HepG2 (cell line): ENCODE measurements around the gene ZDHHC14. TPM values are rescaled to one million over a fixed set of nuclear protein-coding genes. Genes with fewer than 3 reads are reported as not detected.

Experiments used
- ELF1 ChIP-seq: sonication (generic); formaldehyde crosslinking; IDR thresholded peaks from 2 replicates; pipeline ENCODE4 v1.4.0; 2020; ENCODE audit warnings: missing genetic modification reagents
- FOXK2 ChIP-seq: fragments of 450-650 bp; IDR thresholded peaks from 2 replicates; pipeline ENCODE4 v1.6.1; 2016
- FOXO4 ChIP-seq: sonication (generic); formaldehyde crosslinking; conservative IDR thresholded peaks from 2 replicates; pipeline ENCODE4 v1.8.1; 2023; ENCODE audit warnings: missing genetic modification reagents
- GPN1 ChIP-seq: sonication (generic); formaldehyde crosslinking; IDR thresholded peaks from 2 replicates; pipeline ENCODE4 v1.5.1; 2020; ENCODE audit warnings: missing genetic modification reagents, borderline replicate concordance
- HNF1B ChIP-seq: sonication (generic); formaldehyde crosslinking; IDR thresholded peaks from 2 replicates; pipeline ENCODE4 v1.5.1; 2020; ENCODE audit warnings: mild to moderate bottlenecking, moderate library complexity, missing genetic modification reagents
- HOMEZ ChIP-seq: IDR thresholded peaks from 2 replicates; pipeline ENCODE4 v1.6.1; 2016; ENCODE audit warnings: low read depth
- IKZF1 ChIP-seq: fragments of 450-650 bp; IDR thresholded peaks from 2 replicates; pipeline ENCODE4 v1.7.1; 2016
- JDP2 ChIP-seq: sonication (generic); formaldehyde crosslinking; IDR thresholded peaks from 2 replicates; pipeline ENCODE4 v1.8.1; 2022; ENCODE audit warnings: missing genetic modification reagents, borderline replicate concordance
- KMT2B ChIP-seq: IDR thresholded peaks from 2 replicates; pipeline ENCODE4 v1.6.1; 2016; ENCODE audit warnings: missing genetic modification reagents, missing compliant biosample characterization
- SPEN ChIP-seq: sonication (generic); formaldehyde crosslinking; IDR thresholded peaks from 2 replicates; pipeline ENCODE4 v1.5.1; 2020; ENCODE audit warnings: low read depth, mild to moderate bottlenecking, missing genetic modification reagents
- THRA ChIP-seq: sonication (generic); formaldehyde crosslinking; IDR thresholded peaks from 2 replicates; pipeline ENCODE4 v1.4.0; 2020; ENCODE audit warnings: missing genetic modification reagents, borderline replicate concordance
- TOE1 ChIP-seq: sonication (generic); formaldehyde crosslinking; IDR thresholded peaks from 2 replicates; pipeline ENCODE4 v1.4.0; 2020; ENCODE audit warnings: mild to moderate bottlenecking, missing genetic modification reagents
- YEATS4 ChIP-seq: sonication (generic); formaldehyde crosslinking; IDR thresholded peaks from 2 replicates; pipeline ENCODE4 v1.4.0; 2020; ENCODE audit warnings: missing genetic modification reagents, borderline replicate concordance
- ZBTB4 ChIP-seq: sonication (generic); formaldehyde crosslinking; IDR thresholded peaks from 2 replicates; pipeline ENCODE4 v1.4.0; 2020; ENCODE audit warnings: missing genetic modification reagents, mild to moderate bottlenecking, borderline replicate concordance
- ZFYVE20 ChIP-seq: sonication (generic); formaldehyde crosslinking; IDR thresholded peaks from 2 replicates; pipeline ENCODE4 v1.8.0; 2023; ENCODE audit warnings: low read depth, mild to moderate bottlenecking, moderate library complexity, missing genetic modification reagents, borderline replicate concordance
- ZNF367 ChIP-seq: sonication (generic); formaldehyde crosslinking; IDR thresholded peaks from 2 replicates; pipeline ENCODE4 v1.4.0; 2020; ENCODE audit warnings: missing genetic modification reagents, borderline replicate concordance
- ZNF660 ChIP-seq: sonication (generic); formaldehyde crosslinking; IDR thresholded peaks from 2 replicates; pipeline ENCODE4 v1.5.1; 2020; ENCODE audit warnings: mild to moderate bottlenecking, low read depth, missing genetic modification reagents, borderline replicate concordance
- ZNF672 ChIP-seq: sonication (generic); formaldehyde crosslinking; IDR thresholded peaks from 2 replicates; pipeline ENCODE4 v1.8.1; 2022; ENCODE audit warnings: missing genetic modification reagents
- ZSCAN25 ChIP-seq: sonication (generic); formaldehyde crosslinking; IDR thresholded peaks from 2 replicates; pipeline ENCODE4 v1.8.0; 2022; ENCODE audit warnings: mild to moderate bottlenecking, missing genetic modification reagents
- polyA plus RNA-seq, 8 experiments: library from polyadenylated mRNA; depleted of rRNA in 3 of 8; stranded (reverse) in 7 of 8; unstranded in 1 of 8; fragments of >200 nt; fragmentation: Illumina TruSeq in 4 of 8; extraction: Trizol in 4 of 8; gene quantifications; 2 replicates each; pipeline versions ENCODE4 v1.2.1 to v1.2.3, GENCODE V29; 2011 to 2016; ENCODE audit warnings: low read depth in 4 of 8, missing spikeins in 1 of 8, mixed read lengths in 1 of 8; ENCODE audit not compliant: insufficient read depth in 1 of 8
- total RNA-seq, 5 experiments: library from RNA; depleted of rRNA; stranded (reverse); fragments of >200 nt; fragmentation: Illumina TruSeq; extraction: Trizol; gene quantifications; 2 replicates each; pipeline ENCODE4 v1.2.3, GENCODE V29; 2016; ENCODE audit warnings: low read depth in 1 of 5

ZDHHC14 gene
- total and polyA plus RNA-seq, 2 of the 13 experiments (the other 11 are each of a cell fraction or from before 2014, with no cell fraction given) = 3.7 to 9.5 TPM

- peak; percentile 91 for TF ChIP-seq HNF1B
- TF ChIP-seq ZBTB4 = peak; percentile 99
- peak; percentile 90; the same call in 1 of the 2 replicates for TF ChIP-seq HOMEZ (CRISPR knock-in tag)
- TF ChIP-seq KMT2B (CRISPR knock-in tag) = peak; percentile 91
- peak; percentile 88 for TF ChIP-seq ZSCAN25 (CRISPR knock-in tag)
- TF ChIP-seq TOE1 (CRISPR knock-in tag) = no peak; the same call in 1 of the 2 replicates
- peak; percentile 91; the same call in 1 of the 2 replicates for TF ChIP-seq ZNF672 (CRISPR knock-in tag)
- TF ChIP-seq IKZF1 = no peak
- 0 out of 2 replicates have a peak, but pooled peaks have one; percentile 75 for TF ChIP-seq ZNF367 (CRISPR knock-in tag)
- TF ChIP-seq FOXK2 = peak; percentile 65; the same call in 1 of the 2 replicates
- no peak for TF ChIP-seq FOXO4 (CRISPR knock-in tag)
- peak; percentile 99 for TF ChIP-seq YEATS4 (CRISPR knock-in tag)
- TF ChIP-seq JDP2 (CRISPR knock-in tag) = no peak; the same call in 1 of the 2 replicates
- TF ChIP-seq ZFYVE20 = no peak
- peak; percentile 71; the same call in 1 of the 2 replicates for TF ChIP-seq ZNF660 (CRISPR knock-in tag)
- TF ChIP-seq THRA (CRISPR knock-in tag) = peak; percentile 89
- no peak for TF ChIP-seq GPN1
- TF ChIP-seq SPEN = peak; percentile 90
- peak; percentile 85 for TF ChIP-seq ELF1
Measured at GRCh38 chr6:157531169-157531985, 150.4 kb downstream of the ZDHHC14 start (continued).
